GM12892 (cell line): ENCODE measurements around the gene SKA1. TPM values are rescaled to one million over a fixed set of nuclear protein-coding genes. Genes with fewer than 3 reads are reported as not detected.

Experiments
- DNase-seq: peaks from one replicate; pipeline ENCODE4 v3.0.0; 2011; ENCODE audit not compliant: insufficient read length
- FAIRE-seq: peaks from 2 replicates; lab custom pipeline; 2011; peaks lifted over from hg19 to GRCh38; lab: Jason Lieb, UNC
- POLR2A ChIP-seq: IDR thresholded peaks from 2 replicates; pipeline ENCODE4 v1.6.1; 2011; ENCODE audit warnings: low read depth, low read length, control low read depth
- POLR2AphosphoS5 ChIP-seq: IDR thresholded peaks from 2 replicates; pipeline ENCODE4 v1.6.1; 2011; ENCODE audit warnings: low read depth, low read length, control low read depth
- TAF1 ChIP-seq: IDR thresholded peaks from 2 replicates; pipeline ENCODE4 v1.6.1; 2011; ENCODE audit warnings: low read depth, mild to moderate bottlenecking, control low read depth, low read length, borderline replicate concordance
- polyA plus RNA-seq: library from polyadenylated mRNA; unstranded; fragments of >200 nt; gene quantifications from one replicate; pipeline ENCODE4 v1.2.1, GENCODE V29; 2012; ENCODE audit warnings: missing spikeins, inconsistent platforms; ENCODE audit not compliant: missing spikeins

SKA1 gene
- 17.2 TPM for polyA plus RNA-seq

DNA sequence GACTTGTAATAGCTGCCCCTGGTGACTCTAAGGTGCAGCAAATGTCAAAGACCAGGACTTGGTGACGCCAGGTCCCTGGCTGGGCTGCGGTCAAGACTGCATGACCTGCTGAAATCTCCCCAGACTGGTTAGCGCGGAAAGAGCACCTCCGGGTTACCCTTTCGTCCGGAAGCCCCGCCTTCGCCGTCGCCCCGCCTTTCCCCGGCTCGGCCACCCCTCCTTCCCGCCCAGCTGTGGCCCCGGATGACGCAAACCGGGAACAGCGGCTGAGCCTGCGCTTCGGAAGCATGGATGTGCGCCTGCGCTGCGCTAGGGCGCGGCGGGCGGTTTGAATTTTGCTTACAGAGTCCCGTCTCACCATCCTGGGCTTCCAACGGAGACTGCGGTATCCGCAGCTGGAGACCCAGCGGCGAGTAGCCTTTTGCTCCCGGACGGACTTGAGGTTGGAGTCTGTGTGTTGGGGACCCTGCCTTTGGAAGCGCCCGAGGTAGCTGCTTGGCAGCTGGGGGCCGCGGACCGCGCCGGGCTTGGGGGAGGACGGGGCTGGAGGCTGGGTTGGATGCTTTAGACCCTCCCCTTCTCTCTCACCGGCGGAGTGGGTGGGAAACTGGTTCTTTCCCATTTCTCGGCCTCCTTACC lies at the start of gene SKA1:
Gene SKA1 (plus strand): TSS at position 294 of the 639 bp plus-strand sequence. CDS start 785 bp downstream, outside the sequence.
- peak; percentile 88 for TF ChIP-seq POLR2A
- no peak; the same call in 1 of the 2 replicates for TF ChIP-seq TAF1
- peak; percentile 84 for TF ChIP-seq POLR2AphosphoS5
- DNase-seq (peak; percentile 88), FAIRE-seq (peak; percentile 98)

DNA sequence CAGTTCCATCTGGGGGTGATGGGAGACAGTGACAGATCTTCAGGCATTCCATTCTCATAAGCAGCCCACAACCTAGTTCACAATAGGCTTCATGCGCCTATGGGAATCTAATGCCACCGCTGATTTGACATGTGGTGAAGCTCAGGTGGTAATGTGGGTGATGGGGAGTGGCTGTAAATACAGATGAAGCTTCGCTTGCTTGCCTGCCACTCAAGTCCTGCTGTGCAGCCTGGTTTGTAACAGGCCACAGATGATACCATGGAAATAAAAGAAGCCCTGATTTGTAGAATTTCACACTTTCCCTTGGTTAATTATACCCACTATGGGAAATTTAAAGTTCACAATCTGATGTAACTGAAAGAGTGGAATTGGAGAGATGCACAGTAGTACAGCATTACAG lies 46.9 kb upstream of the SKA1 start:
- FAIRE-seq, result no peak

DNA sequence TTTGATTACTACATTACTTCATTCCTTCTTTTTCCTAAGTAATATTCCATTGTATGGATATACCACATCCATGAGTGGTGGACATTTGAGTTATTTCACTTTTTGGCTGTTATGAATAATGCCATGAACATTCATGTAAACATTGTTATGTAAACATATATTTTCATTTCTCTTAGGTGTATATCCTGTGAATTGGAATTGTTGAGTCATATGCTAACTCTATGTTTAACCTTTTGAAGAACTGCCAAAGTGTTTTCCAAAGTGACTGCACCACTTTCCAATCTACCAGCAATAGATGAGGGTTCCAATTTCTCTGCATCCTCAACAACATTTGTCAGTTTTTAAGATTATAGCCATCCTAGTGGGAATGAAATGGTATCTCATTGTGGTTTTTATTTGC lies 44.7 kb upstream of the SKA1 start:
- FAIRE-seq, result no peak
- no peak for DNase-seq
- no peak for TF ChIP-seq POLR2AphosphoS5
- TF ChIP-seq POLR2A, result no peak
- no peak for TF ChIP-seq TAF1

More for the DNA sequence above, 46.9 kb upstream of the SKA1 start:
- TF ChIP-seq POLR2AphosphoS5 (no peak), TAF1 (no peak), POLR2A (no peak)
- DNase-seq, result no peak

DNA sequence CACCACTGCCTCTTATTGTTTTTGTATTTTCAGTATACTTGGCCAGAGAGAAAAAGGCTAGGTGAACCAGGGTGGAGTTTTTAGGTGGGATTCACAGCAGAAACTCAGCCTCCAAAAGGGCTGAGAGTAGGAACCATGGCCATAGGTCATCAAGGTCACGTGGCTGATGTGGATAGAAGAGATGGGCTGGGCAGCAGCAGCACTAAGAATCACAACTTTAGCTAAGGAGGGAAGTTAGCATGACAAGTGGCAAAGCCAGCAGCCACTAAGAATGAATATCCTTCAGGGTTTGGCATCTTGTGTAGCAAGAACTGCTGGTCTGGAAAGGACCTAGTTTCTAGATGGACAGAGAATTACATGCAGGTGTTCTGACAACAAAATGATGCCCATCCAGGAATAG lies 43.2 kb upstream of the SKA1 start:
- no peak for DNase-seq
- peak; percentile 81 for FAIRE-seq
- TF ChIP-seq POLR2A, result no peak
- no peak for TF ChIP-seq TAF1
- TF ChIP-seq POLR2AphosphoS5, result no peak

- FAIRE-seq (peak; percentile 73), DNase-seq (no peak)
- TF ChIP-seq TAF1, result no peak
- TF ChIP-seq POLR2AphosphoS5, result no peak
- no peak for TF ChIP-seq POLR2A
These were observed 40.2 kb upstream of the SKA1 start for GRCh38 chr18:50334546-50335152.

DNA sequence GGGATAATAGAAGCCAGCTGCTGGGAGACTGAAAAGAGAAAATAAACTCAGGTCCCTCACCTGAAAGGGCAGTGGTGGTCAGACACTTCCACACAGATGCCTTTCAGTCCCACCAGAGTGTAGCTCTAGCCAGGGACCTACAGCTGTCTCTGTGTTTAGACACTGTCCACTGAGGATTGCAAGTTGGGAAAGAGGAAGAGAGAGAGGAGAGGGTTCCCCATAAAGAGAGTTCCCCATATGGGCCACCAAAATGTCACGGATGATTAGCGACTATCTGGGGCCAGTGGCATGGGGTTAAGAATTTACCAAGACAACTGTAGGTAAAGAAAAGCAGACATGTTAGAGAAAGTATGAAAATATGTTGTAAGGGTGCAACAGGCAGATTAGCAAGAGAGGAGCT lies 36.7 kb upstream of the SKA1 start:
- peak; percentile 71 for FAIRE-seq
- no peak for DNase-seq
- TF ChIP-seq POLR2A, result no peak
- TF ChIP-seq POLR2AphosphoS5, result no peak
- TF ChIP-seq TAF1, result no peak

- DNase-seq, result no peak
- FAIRE-seq, result no peak
- no peak for TF ChIP-seq POLR2A
- no peak for TF ChIP-seq TAF1
- TF ChIP-seq POLR2AphosphoS5, result no peak
These were observed 36.1 kb upstream of the SKA1 start for GRCh38 chr18:50338715-50339114.

GRCh38 chr18:50340078-50340477 lies 34.8 kb upstream of the SKA1 start:
- FAIRE-seq (no peak), DNase-seq (no peak)
- TF ChIP-seq TAF1, result no peak
- no peak for TF ChIP-seq POLR2A
- no peak for TF ChIP-seq POLR2AphosphoS5

DNA sequence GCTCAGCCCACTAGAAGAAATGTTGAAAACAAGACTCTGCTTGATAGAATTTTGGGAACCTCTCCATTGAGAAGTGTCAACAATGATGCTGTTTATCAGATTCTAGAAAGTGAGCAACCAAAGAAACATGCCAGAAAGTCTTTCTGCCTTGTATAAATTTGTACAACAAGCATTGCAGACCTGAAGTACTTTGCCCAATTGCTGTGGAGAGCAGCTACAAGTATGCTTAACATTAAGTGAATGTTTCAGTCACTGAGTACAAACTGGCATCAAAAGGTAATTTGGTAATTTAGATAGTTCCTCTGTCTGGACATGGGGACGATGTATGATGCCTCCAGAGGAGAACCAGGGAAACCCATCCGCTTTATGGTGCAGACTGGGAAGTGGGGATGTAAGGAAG lies 33.4 kb upstream of the SKA1 start:
- no peak for DNase-seq
- FAIRE-seq, result no peak
- no peak for TF ChIP-seq POLR2A
- TF ChIP-seq TAF1, result no peak
- TF ChIP-seq POLR2AphosphoS5, result no peak

DNA sequence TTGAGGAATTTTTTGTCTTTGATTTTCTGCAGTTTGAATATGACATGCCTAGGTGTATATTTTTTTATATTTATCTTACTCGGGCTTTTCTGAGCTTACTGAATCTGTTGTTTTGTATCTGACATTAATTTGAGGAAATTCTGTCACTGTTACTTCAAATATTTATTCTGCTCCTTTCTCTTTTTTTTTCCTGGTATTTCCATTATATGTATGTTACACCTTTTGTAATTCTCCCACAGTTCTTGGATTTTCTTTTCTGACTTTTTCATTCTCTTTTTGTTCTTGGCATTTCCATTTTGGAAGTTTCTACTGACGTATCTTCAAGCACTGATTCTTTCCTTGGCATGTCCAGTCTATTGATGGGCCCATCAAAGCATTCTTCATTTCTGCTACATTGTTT lies 24.1 kb upstream of the SKA1 start:
- TF ChIP-seq POLR2A (no peak), TAF1 (no peak), POLR2AphosphoS5 (no peak)
- FAIRE-seq (no peak), DNase-seq (no peak)

- TF ChIP-seq POLR2A (no peak), TAF1 (no peak), POLR2AphosphoS5 (no peak)
- peak; percentile 100 for FAIRE-seq
- DNase-seq, result no peak
These were observed 18.6 kb upstream of the SKA1 start for GRCh38 chr18:50356036-50356945.

GRCh38 chr18:50358844-50359243 lies 16.0 kb upstream of the SKA1 start:
- TF ChIP-seq TAF1 (no peak), POLR2AphosphoS5 (no peak), POLR2A (no peak)
- DNase-seq, result no peak
- FAIRE-seq, result no peak

GRCh38 chr18:50359806-50360205 lies 15.0 kb upstream of the SKA1 start:
- FAIRE-seq (no peak), DNase-seq (no peak)
- TF ChIP-seq POLR2A (no peak), TAF1 (no peak), POLR2AphosphoS5 (no peak)
